GM21447 (cell line): ENCODE measurements around the gene SP140L.
"Not testable (repeated sequence)": the region's sequence is repeated elsewhere in the genome, so short reads cannot be mapped to it uniquely, and the experiment has no call there.

Experiments
- ATAC-seq: cut with Tn5 transposase; IDR thresholded peaks from one replicate; pipeline ENCODE4 v1.9.1; 2021; ENCODE audit not compliant: unreplicated experiment

Gene SP140L

GRCh38 chr2:230323385-230324106, 3.4 kb upstream of the SP140L start:
- no peak for ATAC-seq

GRCh38 chr2:230324503-230324902, 2.5 kb upstream of the SP140L start:
- ATAC-seq: no peak

- ATAC-seq: no peak
These were observed 1.4 kb upstream of the SP140L start for GRCh38 chr2:230325316-230326243.

- peak; percentile 59 for ATAC-seq
These were observed 593 bp downstream of the SP140L start for GRCh38 chr2:230327418-230328154.

- no peak for ATAC-seq
These were observed 1.1 kb downstream of the SP140L start for GRCh38 chr2:230328155-230328458.

- ATAC-seq: no peak
These were observed 3.1 kb downstream of the SP140L start for GRCh38 chr2:230329946-230330605.

- ATAC-seq: no peak
These were observed 3.7 kb downstream of the SP140L start for GRCh38 chr2:230330725-230331124.

- ATAC-seq: no peak
These were observed 8.5 kb downstream of the SP140L start for GRCh38 chr2:230335461-230335863.

- no peak for ATAC-seq
These were observed 9.0 kb downstream of the SP140L start for GRCh38 chr2:230335864-230336506.

- ATAC-seq: not testable (repeated sequence)
These were observed 15.0 kb downstream of the SP140L start for GRCh38 chr2:230341936-230342528.

GRCh38 chr2:230343041-230343624, 16.1 kb downstream of the SP140L start:
- ATAC-seq: not testable (repeated sequence)

GRCh38 chr2:230343747-230344146, 16.8 kb downstream of the SP140L start:
- no peak for ATAC-seq

- ATAC-seq: no peak
These were observed 19.5 kb downstream of the SP140L start for GRCh38 chr2:230346465-230346864.

GRCh38 chr2:230346921-230347533, 20.0 kb downstream of the SP140L start:
- no peak for ATAC-seq

- ATAC-seq: no peak
These were observed 20.8 kb downstream of the SP140L start for GRCh38 chr2:230347659-230348305.

GRCh38 chr2:230348787-230349186, 21.8 kb downstream of the SP140L start:
- ATAC-seq: no peak

- ATAC-seq: no peak
These were observed 29.1 kb downstream of the SP140L start for GRCh38 chr2:230356084-230356483.

- no peak for ATAC-seq
These were observed 31.3 kb downstream of the SP140L start for GRCh38 chr2:230358305-230358704.

GRCh38 chr2:230360028-230360427, 33.0 kb downstream of the SP140L start:
- no peak for ATAC-seq
